ENCODE data around the gene ERICH6.

The ERICH6 gene

GRCh38 chr3:150745832-150746231, 42.1 kb upstream of the ERICH6 start:
- H3K4me3 ChIP-seq (ENCODE audit: control insufficient read depth, low read depth, low read length), result no peak overlapping the region
- TF ChIP-seq CTCF (conservative IDR thresholded peaks at IDR 0.05; ENCODE audit: control insufficient read depth, insufficient read depth, low read depth, low read length), result no peak
- DNase-seq (ENCODE audit: low read depth), result no peak

- no peak overlapping the region for H3K4me3 ChIP-seq (ENCODE audit: control insufficient read depth, low read depth, low read length)
- TF ChIP-seq CTCF (conservative IDR thresholded peaks at IDR 0.05; ENCODE audit: control insufficient read depth, insufficient read depth, low read depth, low read length), result no peak
- DNase-seq (ENCODE audit: low read depth), result no peak
These were observed 41.1 kb upstream of the ERICH6 start for GRCh38 chr3:150744919-150745211.

GRCh38 chr3:150744041-150744918, 40.6 kb upstream of the ERICH6 start:
- TF ChIP-seq CTCF (conservative IDR thresholded peaks at IDR 0.05; ENCODE audit: control insufficient read depth, insufficient read depth, low read depth, low read length), result no peak
- no peak for DNase-seq (ENCODE audit: low read depth)
- H3K4me3 ChIP-seq (ENCODE audit: control insufficient read depth, low read depth, low read length), result no peak overlapping the region

GRCh38 chr3:150743508-150743907, 39.8 kb upstream of the ERICH6 start:
- no peak overlapping the region for H3K4me3 ChIP-seq (ENCODE audit: control insufficient read depth, low read depth, low read length)
- no peak for DNase-seq (ENCODE audit: low read depth)
- TF ChIP-seq CTCF (conservative IDR thresholded peaks at IDR 0.05; ENCODE audit: control insufficient read depth, insufficient read depth, low read depth, low read length), result no peak

GRCh38 chr3:150742679-150743078, 39.0 kb upstream of the ERICH6 start:
- no peak for DNase-seq (ENCODE audit: low read depth)
- no peak for TF ChIP-seq CTCF (conservative IDR thresholded peaks at IDR 0.05; ENCODE audit: control insufficient read depth, insufficient read depth, low read depth, low read length)
- H3K4me3 ChIP-seq (ENCODE audit: control insufficient read depth, low read depth, low read length), result no peak overlapping the region

GRCh38 chr3:150742141-150742523, 38.4 kb upstream of the ERICH6 start:
- no peak for DNase-seq (ENCODE audit: low read depth)
- no peak for TF ChIP-seq CTCF (conservative IDR thresholded peaks at IDR 0.05; ENCODE audit: control insufficient read depth, insufficient read depth, low read depth, low read length)
- H3K4me3 ChIP-seq (ENCODE audit: control insufficient read depth, low read depth, low read length), result no peak overlapping the region

Measured in fibroblast of mammary gland (primary cell).